CD4-positive, alpha-beta T cell treated with Interleukin-6 at 100 ng/mL for 8 hours (primary cell): ENCODE results near the gene PLXNA1.

Experiments
- DNase-seq: peaks from one replicate; pipeline ENCODE4 v3.0.0-alpha.2; 2020; ENCODE audit warnings: mixed read lengths, low spot score

Gene PLXNA1

GRCh38 chr3:126987596-126987995, 4.7 kb downstream of the PLXNA1 start:
- DNase-seq, result no peak

GRCh38 chr3:126988451-126989021, 5.6 kb downstream of the PLXNA1 start:
- no peak for DNase-seq

- DNase-seq, result no peak
Observed at GRCh38 chr3:126989316-126990023, 6.6 kb downstream of the PLXNA1 start.

- DNase-seq, result no peak
Observed at GRCh38 chr3:126990024-126990700, 7.2 kb downstream of the PLXNA1 start.

GRCh38 chr3:126990890-126991289, 8.0 kb downstream of the PLXNA1 start:
- DNase-seq, result no peak

- DNase-seq, result no peak
Observed at GRCh38 chr3:126991366-126992200, 8.7 kb downstream of the PLXNA1 start.

- no peak for DNase-seq
Observed at GRCh38 chr3:126992216-126992615, 9.3 kb downstream of the PLXNA1 start.

GRCh38 chr3:126992776-126993175, 9.9 kb downstream of the PLXNA1 start:
- no peak for DNase-seq

- DNase-seq, result no peak
Observed at GRCh38 chr3:126993436-126993835, 10.5 kb downstream of the PLXNA1 start.

- DNase-seq, result no peak
Observed at GRCh38 chr3:126994661-126995245, 11.8 kb downstream of the PLXNA1 start.

- no peak for DNase-seq
Observed at GRCh38 chr3:126995254-126995780, 12.4 kb downstream of the PLXNA1 start.

GRCh38 chr3:126995926-126996512, 13.1 kb downstream of the PLXNA1 start:
- DNase-seq, result no peak

GRCh38 chr3:126996905-126997304, 14.0 kb downstream of the PLXNA1 start:
- DNase-seq, result no peak

GRCh38 chr3:126997455-126998038, 14.6 kb downstream of the PLXNA1 start:
- no peak for DNase-seq

GRCh38 chr3:126998320-126998719, 15.4 kb downstream of the PLXNA1 start:
- DNase-seq, result no peak

- DNase-seq, result no peak
Observed at GRCh38 chr3:126998728-126999127, 15.8 kb downstream of the PLXNA1 start.

GRCh38 chr3:126999383-126999782, 16.5 kb downstream of the PLXNA1 start:
- no peak for DNase-seq

- no peak for DNase-seq
Observed at GRCh38 chr3:127000119-127000518, 17.2 kb downstream of the PLXNA1 start.

GRCh38 chr3:127000761-127001160, 17.8 kb downstream of the PLXNA1 start:
- no peak for DNase-seq

GRCh38 chr3:127001486-127002194, 18.7 kb downstream of the PLXNA1 start:
- DNase-seq, result no peak
